Liver (tissue), 9 donors: ENCODE results near the gene RYR3. TPM values are rescaled to one million over a fixed set of nuclear protein-coding genes. Genes with fewer than 3 reads are reported as not detected.

Experiments used
- DNase-seq: peaks from one replicate; pipeline ENCODE4 v3.0.0-alpha.2; 2017; ENCODE audit warnings: low spot score
- H3K27ac ChIP-seq, 2 donors: one replicate each; pipeline ENCODE4 v1.7.0; 2013; ENCODE audit warnings: inconsistent platforms in 2 of 2, low read length in 2 of 2, control low read depth in 1 of 2, low read depth in 1 of 2, mild to moderate bottlenecking in 1 of 2
- H3K27me3 ChIP-seq, 4 donors: one replicate each; pipeline versions ENCODE4 v1.6.1 to v1.7.0; 2013; ENCODE audit warnings: low read length in 3 of 4, inconsistent platforms in 1 of 4, mild to moderate bottlenecking in 1 of 4, moderate library complexity in 1 of 4; ENCODE audit not compliant: control insufficient read depth in 4 of 4, insufficient read depth in 4 of 4
- H3K36me3 ChIP-seq, 4 donors: one replicate each; pipeline versions ENCODE4 v1.6.1 to v1.7.0; 2013; ENCODE audit warnings: low read length in 3 of 4, mild to moderate bottlenecking in 3 of 4, low read depth in 1 of 4, moderate library complexity in 1 of 4; ENCODE audit not compliant: control insufficient read depth in 4 of 4, insufficient read depth in 3 of 4
- H3K4me1 ChIP-seq, 4 donors: one replicate each; pipeline versions ENCODE4 v1.6.1 to v1.7.0; 2013; ENCODE audit warnings: low read length in 3 of 4, mild to moderate bottlenecking in 3 of 4, moderate library complexity in 1 of 4; ENCODE audit not compliant: control insufficient read depth in 4 of 4, insufficient read depth in 4 of 4
- H3K4me3 ChIP-seq, 3 donors: one replicate each; pipeline versions ENCODE4 v1.6.1 to v1.7.0; 2013; ENCODE audit warnings: low read length in 3 of 3, control low read depth in 1 of 3, low read depth in 1 of 3, mild to moderate bottlenecking in 1 of 3
- H3K9ac ChIP-seq, 2 donors: one replicate each; pipeline ENCODE4 v1.7.0; 2013; ENCODE audit warnings: low read length in 2 of 2, mild to moderate bottlenecking in 2 of 2, moderate library complexity in 2 of 2, control low read depth in 1 of 2, low read depth in 1 of 2
- H3K9me3 ChIP-seq, 4 donors: one replicate each; pipeline versions ENCODE4 v1.6.1 to v1.7.0; 2013; ENCODE audit warnings: low read length in 3 of 4; ENCODE audit not compliant: control insufficient read depth in 4 of 4
- EGR1 ChIP-seq, 2 donors: IDR thresholded peaks; 2 replicates each; pipeline ENCODE4 v1.6.1; 2016 to 2018; ENCODE audit warnings: antibody characterized with exemption in 2 of 2, low read depth in 2 of 2
- FOXA1 ChIP-seq: IDR thresholded peaks from 2 replicates; pipeline ENCODE4 v1.6.1; 2016; ENCODE audit warnings: antibody characterized with exemption
- FOXA2 ChIP-seq: IDR thresholded peaks from 2 replicates; pipeline ENCODE4 v1.6.1; 2016; ENCODE audit warnings: antibody characterized with exemption
- GABPA ChIP-seq, 2 donors: IDR thresholded peaks in 1 of 2; conservative IDR thresholded peaks in 1 of 2; 2 replicates each; pipeline ENCODE4 v1.6.1; 2016; ENCODE audit warnings: antibody characterized with exemption in 2 of 2, mild to moderate bottlenecking in 1 of 2, moderate library complexity in 1 of 2
- HNF4A ChIP-seq, 2 donors: conservative IDR thresholded peaks; 2 replicates each; pipeline ENCODE4 v1.6.1; 2016; ENCODE audit warnings: antibody characterized with exemption in 2 of 2, mild to moderate bottlenecking in 2 of 2
- HNF4G ChIP-seq: IDR thresholded peaks from 2 replicates; pipeline ENCODE4 v1.6.1; 2016; ENCODE audit warnings: antibody characterized with exemption
- JUND ChIP-seq, 2 donors: IDR thresholded peaks; 2 replicates each; pipeline ENCODE4 v1.6.1; 2016; ENCODE audit warnings: antibody characterized with exemption in 2 of 2
- NR2F2 ChIP-seq: IDR thresholded peaks from 2 replicates; pipeline ENCODE4 v1.6.1; 2016; ENCODE audit warnings: antibody characterized with exemption
- RAD21 ChIP-seq, 2 donors: IDR thresholded peaks; 2 replicates each; pipeline ENCODE4 v1.6.1; 2016; ENCODE audit warnings: antibody characterized with exemption in 2 of 2, mild to moderate bottlenecking in 2 of 2
- RXRA ChIP-seq, 2 donors: IDR thresholded peaks; 2 replicates each; pipeline ENCODE4 v1.6.1; 2017 to 2018; ENCODE audit warnings: antibody characterized with exemption in 2 of 2, mild to moderate bottlenecking in 1 of 2
- SP1 ChIP-seq: IDR thresholded peaks from 2 replicates; pipeline ENCODE4 v1.6.1; 2018; ENCODE audit warnings: antibody characterized with exemption, mild to moderate bottlenecking
- TAF1 ChIP-seq: conservative IDR thresholded peaks from 2 replicates; pipeline ENCODE4 v1.6.1; 2016; ENCODE audit warnings: antibody characterized with exemption, mild to moderate bottlenecking
- YY1 ChIP-seq: IDR thresholded peaks from 2 replicates; pipeline ENCODE4 v1.6.1; 2016; ENCODE audit warnings: antibody characterized with exemption, mild to moderate bottlenecking
- ZBTB33 ChIP-seq: IDR thresholded peaks from 2 replicates; pipeline ENCODE4 v1.6.1; 2016; ENCODE audit warnings: antibody characterized with exemption
- WGBS: extraction: QIAGEN DNeasy Blood & Tissue Kit; methylation state at CpG from one replicate; pipeline ENCODE4 v1.1.7; 2013; 5-methylcytosine and 5-hydroxymethylcytosine counted together
- polyA plus RNA-seq, 2 donors: library from polyadenylated mRNA; stranded (reverse) in 1 of 2; unstranded in 1 of 2; fragments of 200-250 nt in 1 of 2; fragments of >200 nt in 1 of 2; fragmentation: Nextera tagmentation in 1 of 2; extraction: Ambion mirVana in 1 of 2; gene quantifications; one replicate each; pipeline versions ENCODE4 v1.2.1 to v1.2.3, GENCODE V29; 2013 to 2015
- total RNA-seq, 2 donors: library from RNA; depleted of rRNA; stranded (reverse); fragments of >200 nt; gene quantifications; one replicate each; pipeline ENCODE4 v1.2.3, GENCODE V29; 2014
- TF ChIP-seq, protein P1 (sequence below): IDR thresholded peaks from 2 replicates; pipeline ENCODE4 v1.6.1; 2016; ENCODE audit warnings: antibody characterized with exemption
- TF ChIP-seq, protein P2 (sequence below): fragments of 150-350 bp; IDR thresholded peaks from 2 replicates; pipeline ENCODE4 v1.5.1; 2017; ENCODE audit warnings: improper control_type of control experiment, low read depth, low read length; ENCODE audit not compliant: missing input control
- TF ChIP-seq, protein P3 (sequence below): IDR thresholded peaks from 2 replicates; pipeline ENCODE4 v1.6.1; 2016; ENCODE audit warnings: antibody characterized with exemption, mild to moderate bottlenecking
- TF ChIP-seq, protein P4 (sequence below): IDR thresholded peaks from 2 replicates; pipeline ENCODE4 v1.6.1; 2016; ENCODE audit warnings: antibody characterized with exemption
- donor health status: healthy.
- donor health status: healthy.
- donor health status: healthy.
- donor health status: healthy.
- donor health status: healthy.

Gene RYR3
- total and polyA plus RNA-seq, 4 donors = 0.01 to 1.1 (median 0.22) TPM

DNA sequence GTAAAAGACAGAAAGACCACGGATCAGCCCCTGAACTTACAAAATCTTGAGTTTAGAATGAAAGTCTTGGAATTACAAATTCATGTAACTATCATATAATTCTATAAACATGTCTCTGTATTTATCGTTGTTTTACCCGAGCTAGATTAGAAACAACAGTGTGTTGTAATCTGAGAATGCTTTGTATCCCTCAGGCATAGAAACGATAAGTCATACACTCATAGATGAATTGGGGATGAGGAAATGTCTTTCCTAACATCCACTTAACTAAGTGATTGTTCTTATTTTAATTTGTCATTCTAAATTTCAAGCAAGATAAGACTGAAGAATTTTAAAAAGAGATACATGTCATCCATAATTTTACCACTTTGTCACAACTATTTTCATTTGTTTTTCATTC lies 165.3 kb downstream of the RYR3 start:
- Histone ChIP-seq H3K27me3 (peaks cover 0 to 3% (median 0%) of the 10 kb centered on the region in 4 donors), H3K36me3 (no peaks in the 10 kb centered on the region), H3K9me3 (no peaks in the 10 kb centered on the region), H3K9ac (no peak overlapping the region), H3K27ac (no peak overlapping the region), H3K4me3 (no peak overlapping the region), H3K4me1 (no peaks in the 10 kb centered on the region)
- DNase-seq = no peak
- TF ChIP-seq, protein P1, sequence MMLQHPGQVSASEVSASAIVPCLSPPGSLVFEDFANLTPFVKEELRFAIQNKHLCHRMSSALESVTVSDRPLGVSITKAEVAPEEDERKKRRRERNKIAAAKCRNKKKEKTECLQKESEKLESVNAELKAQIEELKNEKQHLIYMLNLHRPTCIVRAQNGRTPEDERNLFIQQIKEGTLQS = no peak
- TF ChIP-seq, protein P2, sequence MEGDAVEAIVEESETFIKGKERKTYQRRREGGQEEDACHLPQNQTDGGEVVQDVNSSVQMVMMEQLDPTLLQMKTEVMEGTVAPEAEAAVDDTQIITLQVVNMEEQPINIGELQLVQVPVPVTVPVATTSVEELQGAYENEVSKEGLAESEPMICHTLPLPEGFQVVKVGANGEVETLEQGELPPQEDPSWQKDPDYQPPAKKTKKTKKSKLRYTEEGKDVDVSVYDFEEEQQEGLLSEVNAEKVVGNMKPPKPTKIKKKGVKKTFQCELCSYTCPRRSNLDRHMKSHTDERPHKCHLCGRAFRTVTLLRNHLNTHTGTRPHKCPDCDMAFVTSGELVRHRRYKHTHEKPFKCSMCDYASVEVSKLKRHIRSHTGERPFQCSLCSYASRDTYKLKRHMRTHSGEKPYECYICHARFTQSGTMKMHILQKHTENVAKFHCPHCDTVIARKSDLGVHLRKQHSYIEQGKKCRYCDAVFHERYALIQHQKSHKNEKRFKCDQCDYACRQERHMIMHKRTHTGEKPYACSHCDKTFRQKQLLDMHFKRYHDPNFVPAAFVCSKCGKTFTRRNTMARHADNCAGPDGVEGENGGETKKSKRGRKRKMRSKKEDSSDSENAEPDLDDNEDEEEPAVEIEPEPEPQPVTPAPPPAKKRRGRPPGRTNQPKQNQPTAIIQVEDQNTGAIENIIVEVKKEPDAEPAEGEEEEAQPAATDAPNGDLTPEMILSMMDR = no peak
- TF ChIP-seq RAD21 (IDR thresholded peaks at IDR 0.05) (no peak), NR2F2 (no peak), EGR1 (IDR thresholded peaks at IDR 0.05; ENCODE audit: low read depth in 2 of 2) (no peak), ZBTB33 (no peak), FOXA1 (no peak), RXRA (IDR thresholded peaks at IDR 0.05) (no peak), YY1 (no peak), HNF4G (no peak), FOXA2 (no peak), TAF1 (no peak), HNF4A (conservative IDR thresholded peaks at IDR 0.05) (no peak), GABPA (IDR thresholded peaks at IDR 0.05 in 1 of 2, conservative IDR thresholded peaks at IDR 0.05 in 1 of 2) (no peak), SP1 (no peak), JUND (IDR thresholded peaks at IDR 0.05) (no peak)
- TF ChIP-seq, protein P3, sequence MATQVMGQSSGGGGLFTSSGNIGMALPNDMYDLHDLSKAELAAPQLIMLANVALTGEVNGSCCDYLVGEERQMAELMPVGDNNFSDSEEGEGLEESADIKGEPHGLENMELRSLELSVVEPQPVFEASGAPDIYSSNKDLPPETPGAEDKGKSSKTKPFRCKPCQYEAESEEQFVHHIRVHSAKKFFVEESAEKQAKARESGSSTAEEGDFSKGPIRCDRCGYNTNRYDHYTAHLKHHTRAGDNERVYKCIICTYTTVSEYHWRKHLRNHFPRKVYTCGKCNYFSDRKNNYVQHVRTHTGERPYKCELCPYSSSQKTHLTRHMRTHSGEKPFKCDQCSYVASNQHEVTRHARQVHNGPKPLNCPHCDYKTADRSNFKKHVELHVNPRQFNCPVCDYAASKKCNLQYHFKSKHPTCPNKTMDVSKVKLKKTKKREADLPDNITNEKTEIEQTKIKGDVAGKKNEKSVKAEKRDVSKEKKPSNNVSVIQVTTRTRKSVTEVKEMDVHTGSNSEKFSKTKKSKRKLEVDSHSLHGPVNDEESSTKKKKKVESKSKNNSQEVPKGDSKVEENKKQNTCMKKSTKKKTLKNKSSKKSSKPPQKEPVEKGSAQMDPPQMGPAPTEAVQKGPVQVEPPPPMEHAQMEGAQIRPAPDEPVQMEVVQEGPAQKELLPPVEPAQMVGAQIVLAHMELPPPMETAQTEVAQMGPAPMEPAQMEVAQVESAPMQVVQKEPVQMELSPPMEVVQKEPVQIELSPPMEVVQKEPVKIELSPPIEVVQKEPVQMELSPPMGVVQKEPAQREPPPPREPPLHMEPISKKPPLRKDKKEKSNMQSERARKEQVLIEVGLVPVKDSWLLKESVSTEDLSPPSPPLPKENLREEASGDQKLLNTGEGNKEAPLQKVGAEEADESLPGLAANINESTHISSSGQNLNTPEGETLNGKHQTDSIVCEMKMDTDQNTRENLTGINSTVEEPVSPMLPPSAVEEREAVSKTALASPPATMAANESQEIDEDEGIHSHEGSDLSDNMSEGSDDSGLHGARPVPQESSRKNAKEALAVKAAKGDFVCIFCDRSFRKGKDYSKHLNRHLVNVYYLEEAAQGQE = no peak
- TF ChIP-seq, protein P4, sequence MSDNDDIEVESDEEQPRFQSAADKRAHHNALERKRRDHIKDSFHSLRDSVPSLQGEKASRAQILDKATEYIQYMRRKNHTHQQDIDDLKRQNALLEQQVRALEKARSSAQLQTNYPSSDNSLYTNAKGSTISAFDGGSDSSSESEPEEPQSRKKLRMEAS = no peak
- 89% methylated on average over 4 of the region's 4 CpGs for WGBS
